ENCODE data around the gene LUC7L3. TPM values are rescaled to one million over a fixed set of nuclear protein-coding genes. Genes with fewer than 3 reads are reported as not detected.

Gene LUC7L3
- total and polyA plus RNA-seq, 10 of the 15 experiments (the other 5 are each of a cell fraction or from before 2014, with no cell fraction given) = 51.3 to 176 (median 149) TPM

- TF ChIP-seq ETV6 (conservative IDR thresholded peaks at IDR 0.05 in 1 of 2, IDR thresholded peaks at IDR 0.05 in 1 of 2; ENCODE audit: borderline replicate concordance in 1 of 2, low read depth in 1 of 2) = no peak
- no peak for TF ChIP-seq MAX (IDR thresholded peaks at IDR 0.05; ENCODE audit: low read depth, low read length)
Observed at GRCh38 chr17:50735287-50735686, 15.9 kb downstream of the LUC7L3 start (continued).

- BruUV-seq (replicated peaks) = TSS peak; percentile 11
- Histone ChIP-seq H3K4me3 (no peak overlapping the region), H3K4me2 (ENCODE audit: control insufficient read depth, insufficient read depth) (no peak overlapping the region), H3K9me3 (replicated peaks; ENCODE audit: control insufficient read depth, insufficient read depth, low read length) (no peaks in the 10 kb centered on the region), H3K79me2 (ENCODE audit: control insufficient read depth, insufficient read depth, low read length) (peaks cover 68% of the 10 kb centered on the region), H3K36me3 (ENCODE audit: control insufficient read depth in 2 of 2, insufficient read depth in 2 of 2, low read length in 1 of 2) (peaks cover 10 to 34% of the 10 kb centered on the region in 2 experiments), H4K20me1 (ENCODE audit: control insufficient read depth, insufficient read depth) (peaks cover 9% of the 10 kb centered on the region), H3K9ac (ENCODE audit: control insufficient read depth, insufficient read depth, low read length) (no peak overlapping the region), H3K27me3 (replicated peaks in 1 of 2; ENCODE audit: control insufficient read depth in 2 of 2, insufficient read depth in 2 of 2, low read length in 1 of 2) (no peaks in the 10 kb centered on the region), H3K27ac (ENCODE audit: control insufficient read depth, insufficient read depth) (no peak overlapping the region), H3K4me1 (ENCODE audit: control insufficient read depth, insufficient read depth, low read length) (peaks cover 6% of the 10 kb centered on the region; the same call in 1 of the 2 replicates), H2AFZ (ENCODE audit: control insufficient read depth, low read depth, low read length) (no peak overlapping the region)
- ChIA-PET CTCF (no interaction called here), POLR2A (no interaction called here), SMC1A (ENCODE audit: uncharacterized antibody, unreplicated experiment) (no interaction called here), RAD21 (ENCODE audit: unreplicated experiment) (no interaction called here)
- in situ Hi-C loops (cut with MboI) = no loop called here
- TF ChIP-seq RFX5 (IDR thresholded peaks at IDR 0.05; ENCODE audit: low read depth, low read length) (no peak), RBBP5 (conservative IDR thresholded peaks at IDR 0.05) (no peak), SMARCA5 (IDR thresholded peaks at IDR 0.05) (no peak), GABPA (IDR thresholded peaks at IDR 0.05; ENCODE audit: low read depth) (no peak), TBL1XR1 (IDR thresholded peaks at IDR 0.05; ENCODE audit: low read depth, low read length) (no peak), POLR2AphosphoS2 (IDR thresholded peaks at IDR 0.05; ENCODE audit: low read depth, low read length) (no peak), ATF2 (IDR thresholded peaks at IDR 0.05; ENCODE audit: low read length) (no peak), NR2C1 (IDR thresholded peaks at IDR 0.05) (no peak), ZNF622 (IDR thresholded peaks at IDR 0.05) (no peak), NFYB (IDR thresholded peaks at IDR 0.05; ENCODE audit: insufficient read depth, low read depth, low read length) (no peak), ZBTB4 (CRISPR knock-in tag; IDR thresholded peaks at IDR 0.05) (no peak), MYB (IDR thresholded peaks at IDR 0.05; ENCODE audit: borderline replicate concordance, low read depth, low read length) (no peak)
- FAIRE-seq = no peak
- intact Hi-C loops (cut with micrococcal nuclease; ENCODE audit: unreplicated experiment) = no loop called here
- peak; percentile 56 for ATAC-seq
- no peak for DNase-seq (ENCODE audit: low read depth, low spot score)
- WGBS (ENCODE audit: insufficient coverage, insufficient replicate concordance, low lambda C conversion rate, missing lambda C conversion rate) = 65% methylated on average over 2 of the region's 2 CpGs
Observed at GRCh38 chr17:50737118-50737698, 17.8 kb downstream of the LUC7L3 start.

Measured in GM12878 (cell line).